GM12865 (cell line): ENCODE results near the gene ATP13A4.
A peak's percentile ranks its signal among the peaks of the same experiment; 100 is the strongest.

Experiments
- DNase-seq: peaks from one replicate; pipeline ENCODE4 v3.0.0; 2010; ENCODE audit warnings: low read depth
- H3K4me3 ChIP-seq: 2 replicates; pipeline ENCODE4 v1.5.1; 2011; ENCODE audit warnings: mild to moderate bottlenecking, low read depth, low read length, control low read depth
- CTCF ChIP-seq: IDR thresholded peaks from 2 replicates; pipeline ENCODE4 v1.5.1; 2011; ENCODE audit warnings: low read length, control low read depth, low read depth, inconsistent platforms; ENCODE audit not compliant: insufficient read depth; ENCODE audit errors: missing control alignments

The ATP13A4 gene

GRCh38 chr3:193489949-193490348 is 64.7 kb downstream of the ATP13A4 start:
- no peak overlapping the region for H3K4me3 ChIP-seq
- peak; percentile 8 for DNase-seq
- no peak for TF ChIP-seq CTCF

- H3K4me3 ChIP-seq = no peak overlapping the region
- no peak for DNase-seq
- TF ChIP-seq CTCF = no peak
Measured at GRCh38 chr3:193488741-193489140, 66.0 kb downstream of the ATP13A4 start.

GRCh38 chr3:193483988-193484539 is 70.6 kb downstream of the ATP13A4 start:
- TF ChIP-seq CTCF = no peak
- H3K4me3 ChIP-seq = no peak overlapping the region
- DNase-seq = no peak

GRCh38 chr3:193481436-193481835 is 73.3 kb downstream of the ATP13A4 start:
- H3K4me3 ChIP-seq = no peak overlapping the region
- DNase-seq = no peak
- TF ChIP-seq CTCF = no peak

DNA sequence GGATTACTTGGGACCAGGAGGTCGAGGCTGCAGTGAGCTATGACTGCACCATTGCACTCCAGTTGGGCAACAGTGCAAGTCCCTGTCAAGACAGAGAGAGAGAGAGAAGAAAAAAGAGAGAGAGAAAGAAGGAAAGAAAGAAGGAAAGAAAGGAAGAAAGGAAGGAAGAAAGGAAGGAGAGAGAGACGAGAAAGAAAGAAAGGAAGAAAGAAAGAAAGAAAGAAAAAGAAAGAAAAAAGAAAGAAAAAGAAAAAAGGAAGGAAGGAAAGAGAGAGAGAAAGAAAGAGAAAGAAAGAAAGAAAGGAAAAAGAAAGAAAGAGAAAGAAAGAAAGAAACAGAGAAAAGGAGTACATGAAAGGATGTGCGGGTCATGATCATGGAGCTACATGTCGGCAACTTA is 80.2 kb downstream of the ATP13A4 start:
- no peak overlapping the region for H3K4me3 ChIP-seq
- DNase-seq = no peak
- TF ChIP-seq CTCF = no peak

GRCh38 chr3:193470710-193471109 is 84.0 kb downstream of the ATP13A4 start:
- no peak for DNase-seq
- no peak for TF ChIP-seq CTCF

GRCh38 chr3:193465992-193466608 is 88.6 kb downstream of the ATP13A4 start:
- TF ChIP-seq CTCF = no peak
- H3K4me3 ChIP-seq = no peak overlapping the region
- DNase-seq = no peak

More at GRCh38 chr3:193470710-193471109, 84.0 kb downstream of the ATP13A4 start:
- no peak overlapping the region for H3K4me3 ChIP-seq
